AG08396 (cell line): ENCODE results near the gene JARID2.
A peak's percentile ranks its signal among the peaks of the same experiment; 100 is the strongest.

Experiments used
- DNase-seq: peaks from one replicate; pipeline ENCODE4 v3.0.0; 2012; ENCODE audit warnings: low spot score, mixed read lengths

JARID2 gene

GRCh38 chr6:15247500-15248450 lies 1.9 kb downstream of the JARID2 start:
- DNase-seq, result peak; percentile 73

GRCh38 chr6:15248451-15249370 lies 2.8 kb downstream of the JARID2 start:
- peak; percentile 95 for DNase-seq

- no peak for DNase-seq
Observed at GRCh38 chr6:15249371-15250019, 3.6 kb downstream of the JARID2 start.

GRCh38 chr6:15250187-15251168 lies 4.6 kb downstream of the JARID2 start:
- no peak for DNase-seq

GRCh38 chr6:15252195-15252594 lies 6.3 kb downstream of the JARID2 start:
- no peak for DNase-seq

- no peak for DNase-seq
Observed at GRCh38 chr6:15253203-15254022, 7.5 kb downstream of the JARID2 start.

- DNase-seq, result no peak
Observed at GRCh38 chr6:15254070-15254975, 8.5 kb downstream of the JARID2 start.

- DNase-seq, result no peak
Observed at GRCh38 chr6:15255481-15255880, 9.6 kb downstream of the JARID2 start.

GRCh38 chr6:15255909-15256395 lies 10.1 kb downstream of the JARID2 start:
- no peak for DNase-seq

- DNase-seq, result no peak
Observed at GRCh38 chr6:15256538-15257271, 10.8 kb downstream of the JARID2 start.

GRCh38 chr6:15257357-15258132 lies 11.7 kb downstream of the JARID2 start:
- DNase-seq, result no peak

GRCh38 chr6:15259766-15260098 lies 13.9 kb downstream of the JARID2 start:
- DNase-seq, result no peak

GRCh38 chr6:15260099-15260821 lies 14.4 kb downstream of the JARID2 start:
- DNase-seq, result no peak

- DNase-seq, result no peak
Observed at GRCh38 chr6:15263780-15264374, 18.0 kb downstream of the JARID2 start.

GRCh38 chr6:15264412-15264811 lies 18.5 kb downstream of the JARID2 start:
- DNase-seq, result no peak
